Liver (tissue), 9 donors: ENCODE results near the gene MYBPC2. TPM values are rescaled to one million over a fixed set of nuclear protein-coding genes. Genes with fewer than 3 reads are reported as not detected.

Experiments
- DNase-seq: peaks from one replicate; pipeline ENCODE4 v3.0.0-alpha.2; 2017; ENCODE audit warnings: low spot score
- H3K27ac ChIP-seq, 2 donors: one replicate each; pipeline ENCODE4 v1.7.0; 2013; ENCODE audit warnings: inconsistent platforms in 2 of 2, low read length in 2 of 2, control low read depth in 1 of 2, low read depth in 1 of 2, mild to moderate bottlenecking in 1 of 2
- H3K27me3 ChIP-seq, 4 donors: one replicate each; pipeline versions ENCODE4 v1.6.1 to v1.7.0; 2013; ENCODE audit warnings: low read length in 3 of 4, inconsistent platforms in 1 of 4, mild to moderate bottlenecking in 1 of 4, moderate library complexity in 1 of 4; ENCODE audit not compliant: control insufficient read depth in 4 of 4, insufficient read depth in 4 of 4
- H3K36me3 ChIP-seq, 4 donors: one replicate each; pipeline versions ENCODE4 v1.6.1 to v1.7.0; 2013; ENCODE audit warnings: low read length in 3 of 4, mild to moderate bottlenecking in 3 of 4, low read depth in 1 of 4, moderate library complexity in 1 of 4; ENCODE audit not compliant: control insufficient read depth in 4 of 4, insufficient read depth in 3 of 4
- H3K4me1 ChIP-seq, 4 donors: one replicate each; pipeline versions ENCODE4 v1.6.1 to v1.7.0; 2013; ENCODE audit warnings: low read length in 3 of 4, mild to moderate bottlenecking in 3 of 4, moderate library complexity in 1 of 4; ENCODE audit not compliant: control insufficient read depth in 4 of 4, insufficient read depth in 4 of 4
- H3K4me3 ChIP-seq, 3 donors: one replicate each; pipeline versions ENCODE4 v1.6.1 to v1.7.0; 2013; ENCODE audit warnings: low read length in 3 of 3, control low read depth in 1 of 3, low read depth in 1 of 3, mild to moderate bottlenecking in 1 of 3
- H3K9ac ChIP-seq, 2 donors: one replicate each; pipeline ENCODE4 v1.7.0; 2013; ENCODE audit warnings: low read length in 2 of 2, mild to moderate bottlenecking in 2 of 2, moderate library complexity in 2 of 2, control low read depth in 1 of 2, low read depth in 1 of 2
- H3K9me3 ChIP-seq, 4 donors: one replicate each; pipeline versions ENCODE4 v1.6.1 to v1.7.0; 2013; ENCODE audit warnings: low read length in 3 of 4; ENCODE audit not compliant: control insufficient read depth in 4 of 4
- EGR1 ChIP-seq, 2 donors: IDR thresholded peaks; 2 replicates each; pipeline ENCODE4 v1.6.1; 2016 to 2018; ENCODE audit warnings: antibody characterized with exemption in 2 of 2, low read depth in 2 of 2
- FOXA1 ChIP-seq: IDR thresholded peaks from 2 replicates; pipeline ENCODE4 v1.6.1; 2016; ENCODE audit warnings: antibody characterized with exemption
- GABPA ChIP-seq, 2 donors: IDR thresholded peaks in 1 of 2; conservative IDR thresholded peaks in 1 of 2; 2 replicates each; pipeline ENCODE4 v1.6.1; 2016; ENCODE audit warnings: antibody characterized with exemption in 2 of 2, mild to moderate bottlenecking in 1 of 2, moderate library complexity in 1 of 2
- HNF4A ChIP-seq, 2 donors: conservative IDR thresholded peaks; 2 replicates each; pipeline ENCODE4 v1.6.1; 2016; ENCODE audit warnings: antibody characterized with exemption in 2 of 2, mild to moderate bottlenecking in 2 of 2
- HNF4G ChIP-seq: IDR thresholded peaks from 2 replicates; pipeline ENCODE4 v1.6.1; 2016; ENCODE audit warnings: antibody characterized with exemption
- JUND ChIP-seq, 2 donors: IDR thresholded peaks; 2 replicates each; pipeline ENCODE4 v1.6.1; 2016; ENCODE audit warnings: antibody characterized with exemption in 2 of 2
- RAD21 ChIP-seq, 2 donors: IDR thresholded peaks; 2 replicates each; pipeline ENCODE4 v1.6.1; 2016; ENCODE audit warnings: antibody characterized with exemption in 2 of 2, mild to moderate bottlenecking in 2 of 2
- RXRA ChIP-seq, 2 donors: IDR thresholded peaks; 2 replicates each; pipeline ENCODE4 v1.6.1; 2017 to 2018; ENCODE audit warnings: antibody characterized with exemption in 2 of 2, mild to moderate bottlenecking in 1 of 2
- SP1 ChIP-seq: IDR thresholded peaks from 2 replicates; pipeline ENCODE4 v1.6.1; 2018; ENCODE audit warnings: antibody characterized with exemption, mild to moderate bottlenecking
- YY1 ChIP-seq: IDR thresholded peaks from 2 replicates; pipeline ENCODE4 v1.6.1; 2016; ENCODE audit warnings: antibody characterized with exemption, mild to moderate bottlenecking
- WGBS: extraction: QIAGEN DNeasy Blood & Tissue Kit; methylation state at CpG from one replicate; pipeline ENCODE4 v1.1.7; 2013; 5-methylcytosine and 5-hydroxymethylcytosine counted together
- polyA plus RNA-seq, 2 donors: library from polyadenylated mRNA; stranded (reverse) in 1 of 2; unstranded in 1 of 2; fragments of 200-250 nt in 1 of 2; fragments of >200 nt in 1 of 2; fragmentation: Nextera tagmentation in 1 of 2; extraction: Ambion mirVana in 1 of 2; gene quantifications; one replicate each; pipeline versions ENCODE4 v1.2.1 to v1.2.3, GENCODE V29; 2013 to 2015
- total RNA-seq, 2 donors: library from RNA; depleted of rRNA; stranded (reverse); fragments of >200 nt; gene quantifications; one replicate each; pipeline ENCODE4 v1.2.3, GENCODE V29; 2014
- TF ChIP-seq, protein P1 (sequence below): IDR thresholded peaks from 2 replicates; pipeline ENCODE4 v1.6.1; 2016; ENCODE audit warnings: antibody characterized with exemption
- TF ChIP-seq, protein P2 (sequence below): fragments of 150-350 bp; IDR thresholded peaks from 2 replicates; pipeline ENCODE4 v1.5.1; 2017; ENCODE audit warnings: improper control_type of control experiment, low read depth, low read length; ENCODE audit not compliant: missing input control
- TF ChIP-seq, protein P3 (sequence below): IDR thresholded peaks from 2 replicates; pipeline ENCODE4 v1.6.1; 2016; ENCODE audit warnings: antibody characterized with exemption, mild to moderate bottlenecking
- donor health status: healthy.
- donor health status: healthy.
- donor health status: healthy.
- donor health status: healthy.
- donor health status: healthy.

The MYBPC2 gene
- total and polyA plus RNA-seq, 4 donors: under 0.01 TPM; not detected in 3

DNA sequence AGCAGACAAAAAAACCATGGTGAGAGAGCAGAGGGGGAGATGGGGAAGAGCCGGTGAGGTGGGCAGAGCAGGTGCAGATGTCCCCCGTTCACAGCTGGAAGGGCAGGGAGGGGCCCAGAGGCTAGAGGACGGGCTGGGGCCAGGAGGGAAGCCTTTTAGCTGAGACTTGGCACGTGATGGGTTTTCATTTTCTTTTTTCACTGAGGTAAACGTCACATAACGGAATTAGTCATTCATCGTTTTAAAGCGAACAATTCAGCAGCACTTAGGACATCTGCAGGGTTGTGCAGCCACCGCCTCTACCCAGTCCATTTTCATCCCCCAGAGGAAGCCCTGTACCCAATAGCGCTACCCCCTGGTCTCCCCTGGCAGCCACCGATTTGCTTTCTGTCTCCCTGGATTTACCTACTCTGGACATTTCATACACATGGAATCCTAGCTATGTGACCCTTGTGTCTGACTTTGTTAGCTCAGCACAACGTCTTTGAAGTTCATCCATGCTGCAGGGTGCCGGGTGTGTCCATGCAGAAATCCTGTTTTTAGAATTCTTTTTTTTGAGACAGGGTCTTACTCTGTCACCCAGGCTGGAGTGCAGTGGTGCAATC, 27.6 kb downstream of the MYBPC2 start:
- Histone ChIP-seq H3K27ac (no peak overlapping the region), H3K36me3 (no peaks in the 10 kb centered on the region), H3K9me3 (no peaks in the 10 kb centered on the region), H3K4me3 (no peak overlapping the region), H3K4me1 (no peaks in the 10 kb centered on the region), H3K9ac (no peak overlapping the region), H3K27me3 (peaks cover 0 to 2% (median 0%) of the 10 kb centered on the region in 4 donors)
- WGBS: 28% methylated on average over 13 of the region's 13 CpGs
- no peak for DNase-seq
- TF ChIP-seq RAD21 (IDR thresholded peaks at IDR 0.05): no peak
- TF ChIP-seq FOXA1: no peak
- TF ChIP-seq, protein P1, sequence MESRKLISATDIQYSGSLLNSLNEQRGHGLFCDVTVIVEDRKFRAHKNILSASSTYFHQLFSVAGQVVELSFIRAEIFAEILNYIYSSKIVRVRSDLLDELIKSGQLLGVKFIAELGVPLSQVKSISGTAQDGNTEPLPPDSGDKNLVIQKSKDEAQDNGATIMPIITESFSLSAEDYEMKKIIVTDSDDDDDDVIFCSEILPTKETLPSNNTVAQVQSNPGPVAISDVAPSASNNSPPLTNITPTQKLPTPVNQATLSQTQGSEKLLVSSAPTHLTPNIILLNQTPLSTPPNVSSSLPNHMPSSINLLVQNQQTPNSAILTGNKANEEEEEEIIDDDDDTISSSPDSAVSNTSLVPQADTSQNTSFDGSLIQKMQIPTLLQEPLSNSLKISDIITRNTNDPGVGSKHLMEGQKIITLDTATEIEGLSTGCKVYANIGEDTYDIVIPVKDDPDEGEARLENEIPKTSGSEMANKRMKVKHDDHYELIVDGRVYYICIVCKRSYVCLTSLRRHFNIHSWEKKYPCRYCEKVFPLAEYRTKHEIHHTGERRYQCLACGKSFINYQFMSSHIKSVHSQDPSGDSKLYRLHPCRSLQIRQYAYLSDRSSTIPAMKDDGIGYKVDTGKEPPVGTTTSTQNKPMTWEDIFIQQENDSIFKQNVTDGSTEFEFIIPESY: no peak

DNA sequence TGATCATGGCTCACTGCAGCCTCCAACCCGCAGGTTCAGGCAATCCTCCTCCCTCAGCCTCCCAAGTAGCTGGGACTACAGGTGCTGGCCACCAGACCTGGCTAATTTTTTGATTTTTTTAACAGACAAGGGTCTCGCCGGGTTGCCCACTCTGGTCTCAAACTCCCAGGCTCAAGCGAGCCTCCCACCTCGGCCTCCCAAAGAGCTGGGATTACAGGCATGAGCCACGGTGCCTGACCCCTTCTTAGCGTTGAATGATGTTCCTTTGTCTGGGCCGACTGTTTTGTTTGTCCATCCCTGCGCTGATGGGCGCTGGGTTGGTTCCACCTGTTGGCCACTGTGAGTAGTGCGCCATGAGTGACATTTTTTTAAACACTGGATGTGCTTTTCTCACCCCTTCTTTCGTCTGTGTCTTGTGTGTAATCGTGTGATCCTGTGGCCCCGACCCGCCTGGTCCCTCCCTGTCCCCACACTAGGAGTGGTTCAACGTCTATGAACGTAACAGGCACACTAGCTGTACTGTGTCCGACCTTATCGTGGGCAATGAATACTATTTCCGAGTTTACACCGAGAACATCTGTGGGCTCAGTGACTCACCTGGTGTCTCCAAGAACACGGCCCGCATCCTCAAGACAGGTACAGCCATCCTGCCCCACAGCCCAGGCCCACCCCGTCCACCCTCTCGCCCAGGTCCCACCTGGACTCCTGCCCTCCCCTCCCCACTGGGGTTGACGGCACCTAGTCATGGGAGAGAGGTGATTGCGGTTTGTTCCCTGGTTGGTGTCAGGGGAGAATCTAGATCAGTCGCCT, 28.6 kb downstream of the MYBPC2 start:
- DNase-seq: peak; percentile 62
- TF ChIP-seq HNF4A (conservative IDR thresholded peaks at IDR 0.05) (no peak), RAD21 (IDR thresholded peaks at IDR 0.05) (peak; percentile 84 to 92), EGR1 (IDR thresholded peaks at IDR 0.05; ENCODE audit: low read depth in 2 of 2) (no peak), HNF4G (no peak), RXRA (IDR thresholded peaks at IDR 0.05) (no peak), SP1 (no peak), GABPA (IDR thresholded peaks at IDR 0.05 in 1 of 2, conservative IDR thresholded peaks at IDR 0.05 in 1 of 2) (no peak), YY1 (no peak), JUND (IDR thresholded peaks at IDR 0.05) (no peak)
- TF ChIP-seq, protein P2, sequence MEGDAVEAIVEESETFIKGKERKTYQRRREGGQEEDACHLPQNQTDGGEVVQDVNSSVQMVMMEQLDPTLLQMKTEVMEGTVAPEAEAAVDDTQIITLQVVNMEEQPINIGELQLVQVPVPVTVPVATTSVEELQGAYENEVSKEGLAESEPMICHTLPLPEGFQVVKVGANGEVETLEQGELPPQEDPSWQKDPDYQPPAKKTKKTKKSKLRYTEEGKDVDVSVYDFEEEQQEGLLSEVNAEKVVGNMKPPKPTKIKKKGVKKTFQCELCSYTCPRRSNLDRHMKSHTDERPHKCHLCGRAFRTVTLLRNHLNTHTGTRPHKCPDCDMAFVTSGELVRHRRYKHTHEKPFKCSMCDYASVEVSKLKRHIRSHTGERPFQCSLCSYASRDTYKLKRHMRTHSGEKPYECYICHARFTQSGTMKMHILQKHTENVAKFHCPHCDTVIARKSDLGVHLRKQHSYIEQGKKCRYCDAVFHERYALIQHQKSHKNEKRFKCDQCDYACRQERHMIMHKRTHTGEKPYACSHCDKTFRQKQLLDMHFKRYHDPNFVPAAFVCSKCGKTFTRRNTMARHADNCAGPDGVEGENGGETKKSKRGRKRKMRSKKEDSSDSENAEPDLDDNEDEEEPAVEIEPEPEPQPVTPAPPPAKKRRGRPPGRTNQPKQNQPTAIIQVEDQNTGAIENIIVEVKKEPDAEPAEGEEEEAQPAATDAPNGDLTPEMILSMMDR: peak; percentile 85
- TF ChIP-seq, protein P3, sequence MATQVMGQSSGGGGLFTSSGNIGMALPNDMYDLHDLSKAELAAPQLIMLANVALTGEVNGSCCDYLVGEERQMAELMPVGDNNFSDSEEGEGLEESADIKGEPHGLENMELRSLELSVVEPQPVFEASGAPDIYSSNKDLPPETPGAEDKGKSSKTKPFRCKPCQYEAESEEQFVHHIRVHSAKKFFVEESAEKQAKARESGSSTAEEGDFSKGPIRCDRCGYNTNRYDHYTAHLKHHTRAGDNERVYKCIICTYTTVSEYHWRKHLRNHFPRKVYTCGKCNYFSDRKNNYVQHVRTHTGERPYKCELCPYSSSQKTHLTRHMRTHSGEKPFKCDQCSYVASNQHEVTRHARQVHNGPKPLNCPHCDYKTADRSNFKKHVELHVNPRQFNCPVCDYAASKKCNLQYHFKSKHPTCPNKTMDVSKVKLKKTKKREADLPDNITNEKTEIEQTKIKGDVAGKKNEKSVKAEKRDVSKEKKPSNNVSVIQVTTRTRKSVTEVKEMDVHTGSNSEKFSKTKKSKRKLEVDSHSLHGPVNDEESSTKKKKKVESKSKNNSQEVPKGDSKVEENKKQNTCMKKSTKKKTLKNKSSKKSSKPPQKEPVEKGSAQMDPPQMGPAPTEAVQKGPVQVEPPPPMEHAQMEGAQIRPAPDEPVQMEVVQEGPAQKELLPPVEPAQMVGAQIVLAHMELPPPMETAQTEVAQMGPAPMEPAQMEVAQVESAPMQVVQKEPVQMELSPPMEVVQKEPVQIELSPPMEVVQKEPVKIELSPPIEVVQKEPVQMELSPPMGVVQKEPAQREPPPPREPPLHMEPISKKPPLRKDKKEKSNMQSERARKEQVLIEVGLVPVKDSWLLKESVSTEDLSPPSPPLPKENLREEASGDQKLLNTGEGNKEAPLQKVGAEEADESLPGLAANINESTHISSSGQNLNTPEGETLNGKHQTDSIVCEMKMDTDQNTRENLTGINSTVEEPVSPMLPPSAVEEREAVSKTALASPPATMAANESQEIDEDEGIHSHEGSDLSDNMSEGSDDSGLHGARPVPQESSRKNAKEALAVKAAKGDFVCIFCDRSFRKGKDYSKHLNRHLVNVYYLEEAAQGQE: no peak
- TF ChIP-seq, protein P1: no peak
- no peak overlapping the region for H3K4me3 ChIP-seq
- H3K27me3 ChIP-seq: peaks cover 0 to 2% (median 0%) of the 10 kb centered on the region in 4 donors
- H3K9ac ChIP-seq: no peak overlapping the region
- WGBS: 28% methylated on average over 28 of the region's 28 CpGs
- no peaks in the 10 kb centered on the region for H3K4me1 ChIP-seq
- H3K27ac ChIP-seq: no peak overlapping the region
- no peaks in the 10 kb centered on the region for H3K9me3 ChIP-seq
- no peaks in the 10 kb centered on the region for H3K36me3 ChIP-seq
